ENCODE measurements around the gene SPDYE6. TPM values are rescaled to one million over a fixed set of nuclear protein-coding genes. Genes with fewer than 3 reads are reported as not detected.
"Not testable (repeated sequence)": the region's sequence is repeated elsewhere in the genome, so short reads cannot be mapped to it uniquely, and the experiment has no call there.

The SPDYE6 gene
- total RNA-seq, 1 experiment from 2014 or later, result not detected

DNA sequence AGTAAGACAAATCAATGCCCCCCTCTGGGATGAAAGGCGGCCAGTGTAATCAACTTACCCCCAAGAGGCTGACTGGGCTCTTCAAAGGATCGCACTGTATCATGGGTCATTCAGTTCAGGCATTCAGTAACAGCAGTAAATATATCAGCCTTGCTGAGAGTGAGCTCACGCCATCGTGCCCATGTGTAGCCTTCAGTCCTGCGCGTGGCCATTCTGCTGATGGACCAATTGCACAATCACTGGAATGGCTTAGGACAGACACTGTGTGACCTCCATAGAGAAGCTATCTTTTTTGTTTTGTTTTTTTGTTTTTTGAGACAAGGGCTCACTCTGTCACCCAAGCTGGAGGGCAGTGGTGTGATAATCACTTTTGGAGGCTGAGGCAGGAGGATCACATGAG, 30.8 kb upstream of the SPDYE6 start:
- Histone ChIP-seq H3K9me3 (ENCODE audit: low read depth, low read length, poor library complexity, severe bottlenecking) (no peaks in the 10 kb centered on the region), H3K4me3 (ENCODE audit: low read depth, low read length, poor library complexity, severe bottlenecking) (no peak overlapping the region), H3K27ac (ENCODE audit: low read depth, low read length, poor library complexity, severe bottlenecking) (no peak overlapping the region), H3K4me1 (ENCODE audit: insufficient read depth, low read length, poor library complexity, severe bottlenecking) (no peaks in the 10 kb centered on the region), H3K27me3 (replicated peaks; ENCODE audit: insufficient read depth, low read depth, low read length, poor library complexity) (no peaks in the 10 kb centered on the region), H3K36me3 (ENCODE audit: insufficient read depth, low read length, poor library complexity, severe bottlenecking) (peaks cover 6% of the 10 kb centered on the region)
- POLR2A ChIA-PET (ENCODE audit: low non-redundant PET), result no interaction called here
- TF ChIP-seq EZH2 (IDR thresholded peaks at IDR 0.05; ENCODE audit: borderline replicate concordance, low read depth, low read length, poor library complexity, severe bottlenecking), result no peak
- TF ChIP-seq, protein P1, sequence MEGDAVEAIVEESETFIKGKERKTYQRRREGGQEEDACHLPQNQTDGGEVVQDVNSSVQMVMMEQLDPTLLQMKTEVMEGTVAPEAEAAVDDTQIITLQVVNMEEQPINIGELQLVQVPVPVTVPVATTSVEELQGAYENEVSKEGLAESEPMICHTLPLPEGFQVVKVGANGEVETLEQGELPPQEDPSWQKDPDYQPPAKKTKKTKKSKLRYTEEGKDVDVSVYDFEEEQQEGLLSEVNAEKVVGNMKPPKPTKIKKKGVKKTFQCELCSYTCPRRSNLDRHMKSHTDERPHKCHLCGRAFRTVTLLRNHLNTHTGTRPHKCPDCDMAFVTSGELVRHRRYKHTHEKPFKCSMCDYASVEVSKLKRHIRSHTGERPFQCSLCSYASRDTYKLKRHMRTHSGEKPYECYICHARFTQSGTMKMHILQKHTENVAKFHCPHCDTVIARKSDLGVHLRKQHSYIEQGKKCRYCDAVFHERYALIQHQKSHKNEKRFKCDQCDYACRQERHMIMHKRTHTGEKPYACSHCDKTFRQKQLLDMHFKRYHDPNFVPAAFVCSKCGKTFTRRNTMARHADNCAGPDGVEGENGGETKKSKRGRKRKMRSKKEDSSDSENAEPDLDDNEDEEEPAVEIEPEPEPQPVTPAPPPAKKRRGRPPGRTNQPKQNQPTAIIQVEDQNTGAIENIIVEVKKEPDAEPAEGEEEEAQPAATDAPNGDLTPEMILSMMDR (conservative IDR thresholded peaks at IDR 0.05; ENCODE audit: low read depth, low read length), result no peak
- BruUV-seq (replicated peaks), result no TSS peak
- DNase-seq (ENCODE audit: low spot score), result no peak
- intact Hi-C loops (cut with micrococcal nuclease; ENCODE audit: unreplicated experiment), result no loop called here
- CTCF ChIA-PET, result no interaction called here

DNA sequence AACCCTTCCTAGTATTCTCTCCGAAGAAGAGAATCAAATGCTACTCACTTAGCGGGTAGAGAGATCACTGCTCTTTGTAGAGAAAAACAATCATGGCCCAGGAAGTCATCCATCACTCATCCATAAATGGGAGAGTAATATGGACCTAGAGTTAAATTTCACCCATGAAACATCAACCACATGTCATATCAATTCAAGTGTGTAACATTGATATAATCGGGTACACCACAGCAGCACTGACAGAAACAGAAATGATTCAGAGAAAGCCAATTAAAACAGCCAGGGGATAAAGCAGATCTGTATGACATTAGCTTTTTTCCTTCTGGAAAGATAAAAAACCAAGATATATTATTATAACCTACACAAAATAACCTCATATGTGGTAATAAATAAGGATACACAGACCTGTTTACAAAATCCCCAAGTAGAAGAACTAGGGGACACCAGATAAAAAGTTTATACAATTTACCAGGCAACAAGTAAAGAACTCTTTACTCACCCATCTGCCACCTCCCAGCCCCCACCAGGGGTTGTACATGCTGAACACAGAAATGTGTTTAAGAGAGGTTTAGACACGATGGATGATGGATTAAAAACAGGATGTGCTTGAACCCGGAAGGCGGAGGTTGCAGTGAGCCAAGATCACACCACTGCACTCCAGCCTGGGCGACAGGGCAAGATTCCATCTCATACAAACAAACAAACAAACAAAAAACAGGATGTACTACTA, 25.6 kb upstream of the SPDYE6 start:
- H3K27ac ChIP-seq (ENCODE audit: low read depth, low read length, poor library complexity, severe bottlenecking); CTCF ChIA-PET; H3K9me3 ChIP-seq (ENCODE audit: low read depth, low read length, poor library complexity, severe bottlenecking); H3K27me3 ChIP-seq (replicated peaks; ENCODE audit: insufficient read depth, low read depth, low read length, poor library complexity); H3K4me3 ChIP-seq (ENCODE audit: low read depth, low read length, poor library complexity, severe bottlenecking); H3K4me1 ChIP-seq (ENCODE audit: insufficient read depth, low read length, poor library complexity, severe bottlenecking); intact Hi-C loops (cut with micrococcal nuclease; ENCODE audit: unreplicated experiment); DNase-seq (ENCODE audit: low spot score); POLR2A ChIA-PET (ENCODE audit: low non-redundant PET): not testable (repeated sequence)
- H3K36me3 ChIP-seq (ENCODE audit: insufficient read depth, low read length, poor library complexity, severe bottlenecking), result peaks cover 35% of the 10 kb centered on the region
- BruUV-seq (replicated peaks), result TSS peak; percentile 4

DNA sequence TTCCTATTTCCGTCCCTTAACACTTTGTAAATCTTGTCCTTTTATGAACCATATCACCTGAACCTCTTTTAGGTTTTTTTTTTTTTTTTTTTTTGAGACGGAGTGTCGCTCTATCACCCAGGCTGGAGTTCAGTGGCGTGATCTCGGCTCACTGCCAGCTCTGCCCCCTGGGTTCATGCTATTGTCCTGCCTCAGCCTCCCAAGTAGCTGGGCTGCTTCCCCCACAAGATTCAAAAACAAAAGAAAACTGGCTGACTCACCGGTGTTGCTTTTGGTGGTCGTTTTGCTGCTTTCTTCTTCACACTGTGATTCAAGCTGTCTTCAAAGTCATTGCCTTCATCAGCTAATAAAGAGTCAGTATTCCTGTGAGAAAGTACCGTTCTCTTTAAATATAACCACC, 24.6 kb upstream of the SPDYE6 start:
- CTCF ChIA-PET; H3K27me3 ChIP-seq (replicated peaks; ENCODE audit: insufficient read depth, low read depth, low read length, poor library complexity); POLR2A ChIA-PET (ENCODE audit: low non-redundant PET); BruUV-seq (replicated peaks); intact Hi-C loops (cut with micrococcal nuclease; ENCODE audit: unreplicated experiment); H3K27ac ChIP-seq (ENCODE audit: low read depth, low read length, poor library complexity, severe bottlenecking); H3K4me3 ChIP-seq (ENCODE audit: low read depth, low read length, poor library complexity, severe bottlenecking); H3K9me3 ChIP-seq (ENCODE audit: low read depth, low read length, poor library complexity, severe bottlenecking); H3K4me1 ChIP-seq (ENCODE audit: insufficient read depth, low read length, poor library complexity, severe bottlenecking); DNase-seq (ENCODE audit: low spot score): not testable (repeated sequence)
- H3K36me3 ChIP-seq (ENCODE audit: insufficient read depth, low read length, poor library complexity, severe bottlenecking), result peaks cover 33% of the 10 kb centered on the region

DNA sequence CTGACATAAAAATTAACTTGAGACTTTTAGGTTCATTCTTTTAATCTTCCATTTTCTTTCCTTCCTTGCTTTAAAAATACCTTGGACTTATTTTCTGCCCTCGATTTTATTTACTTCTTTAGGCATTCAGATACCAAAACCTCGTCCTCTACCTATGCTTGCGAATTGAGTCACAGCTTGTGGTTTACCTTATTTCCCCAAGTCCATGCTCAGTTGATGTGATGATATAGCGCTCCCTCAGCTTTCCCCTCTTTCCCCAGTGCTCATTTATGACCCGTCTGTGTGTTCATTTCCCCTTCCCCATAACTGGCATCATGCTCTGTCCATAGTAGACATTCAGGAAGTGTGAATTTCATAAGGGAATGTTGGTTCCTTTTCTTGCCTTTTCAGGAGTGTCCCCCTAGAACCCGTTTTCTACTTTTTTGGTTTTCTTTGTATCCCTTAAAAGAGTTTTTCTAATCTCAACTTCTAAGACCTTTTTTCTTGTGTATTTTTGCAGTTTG, 20.8 kb upstream of the SPDYE6 start:
- DNase-seq (ENCODE audit: low spot score), result no peak
- BruUV-seq (replicated peaks), result no TSS peak
- Histone ChIP-seq H3K27me3 (replicated peaks; ENCODE audit: insufficient read depth, low read depth, low read length, poor library complexity) (no peaks in the 10 kb centered on the region), H3K4me3 (ENCODE audit: low read depth, low read length, poor library complexity, severe bottlenecking) (no peak overlapping the region), H3K9me3 (ENCODE audit: low read depth, low read length, poor library complexity, severe bottlenecking) (no peaks in the 10 kb centered on the region), H3K27ac (ENCODE audit: low read depth, low read length, poor library complexity, severe bottlenecking) (no peak overlapping the region), H3K36me3 (ENCODE audit: insufficient read depth, low read length, poor library complexity, severe bottlenecking) (peaks cover 33% of the 10 kb centered on the region), H3K4me1 (ENCODE audit: insufficient read depth, low read length, poor library complexity, severe bottlenecking) (no peaks in the 10 kb centered on the region)
- ChIA-PET CTCF (no interaction called here), POLR2A (ENCODE audit: low non-redundant PET) (no interaction called here)
- intact Hi-C loops (cut with micrococcal nuclease; ENCODE audit: unreplicated experiment), result no loop called here
- TF ChIP-seq, protein P1 (conservative IDR thresholded peaks at IDR 0.05; ENCODE audit: low read depth, low read length), result no peak
- no peak for TF ChIP-seq EZH2 (IDR thresholded peaks at IDR 0.05; ENCODE audit: borderline replicate concordance, low read depth, low read length, poor library complexity, severe bottlenecking)

DNA sequence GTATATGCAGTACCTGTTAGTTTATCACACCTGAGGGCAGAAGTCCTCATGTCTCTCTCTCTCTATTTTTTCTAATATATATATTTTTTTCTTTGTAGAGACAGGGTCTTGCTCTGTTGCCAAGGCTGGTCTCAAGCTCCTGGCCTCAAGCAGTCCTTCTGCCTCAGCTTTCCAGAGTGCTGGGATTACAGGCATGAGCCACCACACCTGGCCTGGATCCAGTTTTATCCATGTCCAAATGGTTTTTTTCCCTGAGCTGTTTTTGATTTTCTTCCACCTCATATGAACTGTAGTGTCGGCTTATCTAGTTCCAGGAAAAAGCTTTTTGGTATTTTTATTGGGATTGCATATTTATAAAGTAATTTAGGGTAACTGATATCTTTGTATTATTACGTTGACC, 16.6 kb upstream of the SPDYE6 start:
- H3K27ac ChIP-seq (ENCODE audit: low read depth, low read length, poor library complexity, severe bottlenecking); H3K4me1 ChIP-seq (ENCODE audit: insufficient read depth, low read length, poor library complexity, severe bottlenecking); H3K9me3 ChIP-seq (ENCODE audit: low read depth, low read length, poor library complexity, severe bottlenecking); H3K4me3 ChIP-seq (ENCODE audit: low read depth, low read length, poor library complexity, severe bottlenecking); POLR2A ChIA-PET (ENCODE audit: low non-redundant PET); DNase-seq (ENCODE audit: low spot score); H3K27me3 ChIP-seq (replicated peaks; ENCODE audit: insufficient read depth, low read depth, low read length, poor library complexity); intact Hi-C loops (cut with micrococcal nuclease; ENCODE audit: unreplicated experiment); BruUV-seq (replicated peaks): not testable (repeated sequence)
- peaks cover 10% of the 10 kb centered on the region for H3K36me3 ChIP-seq (ENCODE audit: insufficient read depth, low read length, poor library complexity, severe bottlenecking)
- CTCF ChIA-PET, result interaction anchor here (0.6 kb wide), 1 partner anchor 671 kb away, joined by 4 read pairs; no protein-coding TSS in a partner anchor

DNA sequence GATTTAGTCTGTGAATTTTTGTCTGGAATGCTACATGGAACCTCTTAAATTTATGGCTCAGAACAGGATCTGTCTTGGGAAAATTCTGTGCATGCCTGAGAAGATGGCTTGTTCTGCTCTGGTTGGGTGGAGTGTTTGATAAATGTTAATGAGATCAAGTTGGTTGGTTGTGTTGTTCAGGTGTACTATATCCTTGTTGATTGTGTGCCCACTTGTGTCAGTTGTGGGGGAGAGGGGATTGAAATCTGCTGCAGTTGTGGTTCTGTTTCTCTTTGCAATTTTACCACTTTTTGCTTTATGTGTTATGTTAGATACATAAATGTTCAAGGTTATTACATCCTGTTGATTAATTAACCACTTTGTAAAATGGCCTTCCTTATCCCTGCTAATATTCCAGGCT, 13.8 kb upstream of the SPDYE6 start:
- intact Hi-C loops (cut with micrococcal nuclease; ENCODE audit: unreplicated experiment); H3K4me1 ChIP-seq (ENCODE audit: insufficient read depth, low read length, poor library complexity, severe bottlenecking); H3K27ac ChIP-seq (ENCODE audit: low read depth, low read length, poor library complexity, severe bottlenecking); BruUV-seq (replicated peaks); H3K36me3 ChIP-seq (ENCODE audit: insufficient read depth, low read length, poor library complexity, severe bottlenecking); H3K27me3 ChIP-seq (replicated peaks; ENCODE audit: insufficient read depth, low read depth, low read length, poor library complexity); H3K9me3 ChIP-seq (ENCODE audit: low read depth, low read length, poor library complexity, severe bottlenecking); DNase-seq (ENCODE audit: low spot score); CTCF ChIA-PET; POLR2A ChIA-PET (ENCODE audit: low non-redundant PET); H3K4me3 ChIP-seq (ENCODE audit: low read depth, low read length, poor library complexity, severe bottlenecking): not testable (repeated sequence)

Measured in A673 (cell line).